ENCODE results near the gene SUPT6H. TPM values are rescaled to one million over a fixed set of nuclear protein-coding genes. Genes with fewer than 3 reads are reported as not detected.

SUPT6H gene
- total RNA-seq, 2 experiments from 2014 or later = 33.7 to 76.5 TPM

GRCh38 chr17:28644787-28645575 lies 17.0 kb upstream of the SUPT6H start, which contains the start of gene BLTP2:
BLTP2 (minus strand) TSS chr17:28645158; CDS start chr17:28645056, 102 bp downstream.
- Histone ChIP-seq H3K4me1 (ENCODE audit: insufficient read depth, low read length, poor library complexity, severe bottlenecking) (peaks cover 32% of the 10 kb centered on the region), H3K4me2 (ENCODE audit: low read length) (peak within 1 kb of the TSS; percentile 90), H3K4me3 (ENCODE audit: low read depth, low read length, poor library complexity, severe bottlenecking) (peak within 1 kb of the TSS; percentile 95), H3K36me3 (ENCODE audit: insufficient read depth, low read length) (peaks cover 57% of the 10 kb centered on the region), H3K9me2 (ENCODE audit: insufficient read depth, low read length) (no peaks in the 10 kb centered on the region), H3K9me3 (ENCODE audit: low read length) (no peaks in the 10 kb centered on the region), H3K27ac (ENCODE audit: low read depth, low read length, poor library complexity, severe bottlenecking) (peak within 1 kb of the TSS; percentile 70), H2AFZ (ENCODE audit: low read length) (peak within 1 kb of the TSS; percentile 61), H3K79me2 (ENCODE audit: insufficient read depth, low read depth, low read length) (peaks cover 37% of the 10 kb centered on the region), H4K20me1 (ENCODE audit: insufficient read depth, low read length) (peaks cover 9% of the 10 kb centered on the region; the same call in 1 of the 2 replicates)
- DNase-seq (ENCODE audit: low spot score) = peak; percentile 97
- intact Hi-C loops (cut with micrococcal nuclease; ENCODE audit: unreplicated experiment) = no loop called here
- BruUV-seq (replicated peaks) = no TSS peak
- ChIA-PET CTCF (ENCODE audit: unreplicated experiment) (interaction anchor here (0.6 to 2.3 kb wide), 4 partner anchors 15 to 155 kb away, joined by 3 to 13 read pairs (median 3); partner anchors contain the start of genes SDF2 and SUPT6H), POLR2A (interaction anchor here (0.7 to 3.3 kb wide), 7 partner anchors 10 to 1012 kb away, joined by 3 to 17 read pairs (median 4); partner anchors contain the start of genes ALDOC, SDF2 and SUPT6H)
- TF ChIP-seq EZH2phosphoT487 (IDR thresholded peaks at IDR 0.05; ENCODE audit: borderline replicate concordance, low read depth, low read length) (no peak), CTCF (conservative IDR thresholded peaks at IDR 0.05; ENCODE audit: low read length) (no peak)

GRCh38 chr17:28645576-28645939 lies 16.4 kb upstream of the SUPT6H start:
- H3K9me2 ChIP-seq (ENCODE audit: insufficient read depth, low read length) = no peaks in the 10 kb centered on the region
- H3K4me2 ChIP-seq (ENCODE audit: low read length) = peak overlapping the region; percentile 90
- BruUV-seq (replicated peaks) = TSS peak; percentile 97
- peak overlapping the region; percentile 95 for H3K4me3 ChIP-seq (ENCODE audit: low read depth, low read length, poor library complexity, severe bottlenecking)
- H3K27ac ChIP-seq (ENCODE audit: low read depth, low read length, poor library complexity, severe bottlenecking) = peak overlapping the region; percentile 70
- peaks cover 9% of the 10 kb centered on the region; the same call in 1 of the 2 replicates for H4K20me1 ChIP-seq (ENCODE audit: insufficient read depth, low read length)
- H3K4me1 ChIP-seq (ENCODE audit: insufficient read depth, low read length, poor library complexity, severe bottlenecking) = peaks cover 32% of the 10 kb centered on the region
- no peaks in the 10 kb centered on the region for H3K9me3 ChIP-seq (ENCODE audit: low read length)
- POLR2A ChIA-PET = interaction anchor here (0.6 to 3.3 kb wide), 5 partner anchors 11 to 334 kb away, joined by 3 to 17 read pairs (median 4); partner anchors contain the start of genes SDF2 and SUPT6H
- intact Hi-C loops (cut with micrococcal nuclease; ENCODE audit: unreplicated experiment) = no loop called here
- CTCF ChIA-PET (ENCODE audit: unreplicated experiment) = interaction anchor here (0.6 to 2.3 kb wide), 3 partner anchors 15 to 155 kb away, joined by 3 to 13 read pairs (median 3); partner anchors contain the start of genes SDF2 and SUPT6H
- peaks cover 53% of the 10 kb centered on the region for H3K36me3 ChIP-seq (ENCODE audit: insufficient read depth, low read length)
- peaks cover 35% of the 10 kb centered on the region for H3K79me2 ChIP-seq (ENCODE audit: insufficient read depth, low read depth, low read length)
- peak overlapping the region; percentile 60; the same call in 1 of the 2 replicates for H2AFZ ChIP-seq (ENCODE audit: low read length)
- no peak for TF ChIP-seq CTCF (conservative IDR thresholded peaks at IDR 0.05; ENCODE audit: low read length)
- TF ChIP-seq EZH2phosphoT487 (IDR thresholded peaks at IDR 0.05; ENCODE audit: borderline replicate concordance, low read depth, low read length) = no peak
- DNase-seq (ENCODE audit: low spot score) = no peak

Data from OCI-LY7 (cell line).